ENCODE results near the gene RNF8. TPM values are rescaled to one million over a fixed set of nuclear protein-coding genes. Genes with fewer than 3 reads are reported as not detected.
"Not testable (repeated sequence)": the region's sequence is repeated elsewhere in the genome, so short reads cannot be mapped to it uniquely, and the experiment has no call there.

The RNF8 gene, protein sequence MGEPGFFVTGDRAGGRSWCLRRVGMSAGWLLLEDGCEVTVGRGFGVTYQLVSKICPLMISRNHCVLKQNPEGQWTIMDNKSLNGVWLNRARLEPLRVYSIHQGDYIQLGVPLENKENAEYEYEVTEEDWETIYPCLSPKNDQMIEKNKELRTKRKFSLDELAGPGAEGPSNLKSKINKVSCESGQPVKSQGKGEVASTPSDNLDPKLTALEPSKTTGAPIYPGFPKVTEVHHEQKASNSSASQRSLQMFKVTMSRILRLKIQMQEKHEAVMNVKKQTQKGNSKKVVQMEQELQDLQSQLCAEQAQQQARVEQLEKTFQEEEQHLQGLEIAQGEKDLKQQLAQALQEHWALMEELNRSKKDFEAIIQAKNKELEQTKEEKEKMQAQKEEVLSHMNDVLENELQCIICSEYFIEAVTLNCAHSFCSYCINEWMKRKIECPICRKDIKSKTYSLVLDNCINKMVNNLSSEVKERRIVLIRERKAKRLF
- 16.6 and 23.6 TPM in 2 replicates for total RNA-seq (2014; rRNA removed)
- polyA plus RNA-seq (2012): 12.8 TPM

DNA sequence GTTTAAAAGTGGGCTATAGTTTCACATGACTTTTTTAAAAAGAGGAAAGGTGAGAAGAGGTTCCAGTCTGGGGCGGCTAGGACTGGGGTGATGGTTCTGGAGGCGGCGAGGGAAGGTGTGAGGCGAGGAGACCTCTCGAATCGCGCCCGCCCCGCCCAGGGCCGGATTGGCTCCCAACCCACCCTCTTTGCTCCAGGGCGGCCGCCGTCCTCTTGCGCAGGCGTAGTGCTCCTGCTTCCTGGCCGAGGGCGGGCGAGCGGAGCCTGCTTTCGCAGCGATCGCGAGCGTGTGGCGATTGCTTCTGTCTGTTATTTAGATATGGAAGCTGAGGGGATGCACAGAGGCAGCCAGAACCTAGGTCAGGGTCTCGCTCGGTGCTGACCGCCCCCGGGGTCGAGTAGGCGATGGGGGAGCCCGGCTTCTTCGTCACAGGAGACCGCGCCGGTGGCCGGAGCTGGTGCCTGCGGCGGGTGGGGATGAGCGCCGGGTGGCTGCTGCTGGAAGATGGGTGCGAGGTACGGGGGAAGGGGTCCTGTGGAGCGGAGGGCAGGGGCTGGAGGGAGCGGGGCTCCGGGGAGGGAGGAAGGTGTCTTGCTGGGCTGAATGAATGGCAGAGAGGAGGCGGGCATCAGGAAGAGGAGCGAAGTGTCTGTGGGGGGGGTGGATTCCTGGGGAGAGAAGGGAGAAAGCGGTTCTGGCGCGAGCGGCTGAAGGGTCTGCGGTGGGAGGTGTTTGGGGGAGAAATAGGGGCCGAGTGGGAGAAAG, at the start of gene RNF8:
RNF8 (plus strand) TSS at position 223 of the 765 bp plus-strand sequence; CDS start at position 405, 182 bp downstream.
- DNase-seq (ENCODE audit: low read depth): peak; percentile 79

GRCh38 chr6:37304766-37305165, 49.0 kb upstream of the RNF8 start:
- no peak for DNase-seq (ENCODE audit: low read depth)

GRCh38 chr6:37305841-37306425, 47.9 kb upstream of the RNF8 start:
- no peak for DNase-seq (ENCODE audit: low read depth)

DNA sequence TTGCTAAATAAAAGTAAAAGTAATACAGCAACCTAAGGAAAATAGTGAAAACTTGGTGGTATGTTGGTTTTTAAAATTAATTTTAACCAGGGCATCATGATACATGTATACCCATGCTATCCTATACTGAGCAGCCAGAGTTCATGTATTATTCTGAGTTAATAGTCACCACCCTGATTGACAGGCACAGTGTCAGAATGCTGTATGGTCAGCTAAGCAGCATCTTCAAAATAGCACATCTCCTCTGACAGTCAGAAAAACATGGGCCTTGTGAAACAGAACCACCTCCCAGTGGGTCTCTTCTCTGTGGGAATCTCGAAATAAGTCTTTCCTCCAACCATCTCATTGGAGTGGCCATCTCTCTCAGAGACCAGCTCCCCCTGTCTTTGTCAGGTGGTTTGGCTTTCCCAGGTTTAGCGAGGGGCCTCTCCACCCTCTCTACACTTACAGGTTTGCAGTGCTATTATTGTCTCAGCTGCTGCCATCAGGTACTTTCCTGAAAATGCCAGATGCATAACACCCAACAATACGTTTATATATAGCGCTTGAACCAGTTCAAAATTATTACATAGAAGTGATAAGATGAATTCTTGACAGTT, 47.1 kb upstream of the RNF8 start:
- DNase-seq (ENCODE audit: low read depth): no peak

GRCh38 chr6:37307484-37307883, 46.3 kb upstream of the RNF8 start:
- not testable (repeated sequence) for DNase-seq (ENCODE audit: low read depth)

DNA sequence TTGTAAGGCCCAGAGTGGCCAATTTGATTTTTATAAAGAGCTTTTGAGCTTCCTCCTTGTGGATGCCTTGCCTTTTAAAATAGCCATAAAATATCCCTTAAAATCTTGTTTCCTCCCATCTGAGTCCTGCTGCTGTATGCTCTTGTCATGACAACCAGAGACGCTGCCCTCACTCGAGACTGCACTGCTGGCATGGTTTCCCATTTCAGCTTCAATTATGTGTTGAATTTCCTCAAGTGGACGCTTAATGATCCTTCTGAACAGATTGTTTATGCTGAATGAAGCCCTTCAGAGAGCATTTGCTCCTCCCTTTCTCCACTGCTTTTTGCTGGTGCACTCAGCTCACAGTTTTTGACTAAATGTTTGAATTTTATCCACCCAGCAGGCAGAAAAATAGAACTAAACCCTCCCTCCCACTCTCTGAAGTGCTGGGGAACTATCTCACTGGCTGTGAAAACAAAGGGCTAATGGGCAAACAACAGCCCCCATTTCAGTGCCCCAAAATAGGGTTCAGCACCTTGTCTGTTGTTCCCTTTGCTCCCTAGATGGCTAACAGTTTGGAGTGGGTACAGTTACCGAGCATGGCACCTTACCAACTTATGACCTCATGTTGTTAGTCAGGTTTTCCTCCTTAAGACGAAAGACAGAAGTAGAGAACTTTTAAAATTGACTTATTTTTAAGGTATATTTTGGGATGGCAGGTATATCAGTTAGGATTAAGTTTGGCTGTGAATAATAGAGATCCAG, 45.5 kb upstream of the RNF8 start:
- no peak for DNase-seq (ENCODE audit: low read depth)

DNA sequence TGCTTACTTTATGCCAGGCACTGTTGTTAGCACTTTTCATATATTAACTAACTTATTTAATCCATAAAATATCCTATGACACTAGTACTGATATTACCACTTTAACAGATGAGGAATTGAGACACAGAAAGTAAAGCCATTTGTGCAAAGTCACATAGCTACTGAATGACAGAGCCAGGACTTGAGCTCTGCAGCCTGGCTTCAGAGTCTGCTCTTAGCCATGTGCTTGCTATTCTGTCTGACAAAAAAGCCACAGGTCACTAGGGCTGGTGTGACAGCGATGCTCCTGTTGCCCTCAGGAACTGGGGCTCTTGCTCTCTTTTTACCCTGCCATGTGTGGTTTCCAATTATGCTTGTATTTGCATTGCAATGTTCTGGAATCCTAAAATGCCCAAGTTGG, 44.7 kb upstream of the RNF8 start:
- DNase-seq (ENCODE audit: low read depth): no peak

DNA sequence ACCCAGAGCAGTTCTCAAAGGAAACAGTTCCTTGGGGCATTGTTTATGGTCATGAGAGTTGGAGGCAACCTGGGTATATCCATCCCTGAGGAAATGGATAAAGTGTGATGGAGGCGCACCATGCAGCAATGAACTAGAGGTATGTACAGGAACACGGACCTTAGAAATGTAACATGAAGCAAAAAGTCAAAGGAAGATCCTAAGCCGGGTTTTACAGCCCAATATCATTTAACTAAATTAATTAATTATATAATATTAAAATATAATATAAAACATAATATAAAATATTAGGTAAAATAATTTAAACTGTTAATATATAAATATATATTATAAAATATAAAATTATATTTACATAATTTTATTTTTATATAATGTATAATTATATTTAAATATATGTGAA, 44.1 kb upstream of the RNF8 start:
- no peak for DNase-seq (ENCODE audit: low read depth)

DNA sequence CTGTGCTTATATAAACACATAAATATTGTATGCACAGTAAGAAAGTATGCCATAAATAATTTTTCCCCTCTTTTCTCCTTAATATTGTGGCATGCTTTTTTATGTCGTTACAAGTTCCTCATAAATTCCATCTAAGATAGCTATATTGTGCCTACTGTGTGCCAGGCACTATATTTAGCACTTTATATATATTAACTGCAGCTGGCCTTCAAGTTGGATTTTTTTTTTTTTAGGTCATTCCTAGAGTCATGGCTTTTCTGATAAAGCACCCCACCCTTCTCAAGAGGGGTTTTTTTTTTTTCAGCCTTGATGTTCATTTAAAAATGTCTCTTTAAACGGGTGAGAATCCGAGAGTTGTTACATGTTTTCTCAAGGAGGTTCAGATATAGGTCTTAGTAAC, 42.8 kb upstream of the RNF8 start:
- DNase-seq (ENCODE audit: low read depth): no peak

DNA sequence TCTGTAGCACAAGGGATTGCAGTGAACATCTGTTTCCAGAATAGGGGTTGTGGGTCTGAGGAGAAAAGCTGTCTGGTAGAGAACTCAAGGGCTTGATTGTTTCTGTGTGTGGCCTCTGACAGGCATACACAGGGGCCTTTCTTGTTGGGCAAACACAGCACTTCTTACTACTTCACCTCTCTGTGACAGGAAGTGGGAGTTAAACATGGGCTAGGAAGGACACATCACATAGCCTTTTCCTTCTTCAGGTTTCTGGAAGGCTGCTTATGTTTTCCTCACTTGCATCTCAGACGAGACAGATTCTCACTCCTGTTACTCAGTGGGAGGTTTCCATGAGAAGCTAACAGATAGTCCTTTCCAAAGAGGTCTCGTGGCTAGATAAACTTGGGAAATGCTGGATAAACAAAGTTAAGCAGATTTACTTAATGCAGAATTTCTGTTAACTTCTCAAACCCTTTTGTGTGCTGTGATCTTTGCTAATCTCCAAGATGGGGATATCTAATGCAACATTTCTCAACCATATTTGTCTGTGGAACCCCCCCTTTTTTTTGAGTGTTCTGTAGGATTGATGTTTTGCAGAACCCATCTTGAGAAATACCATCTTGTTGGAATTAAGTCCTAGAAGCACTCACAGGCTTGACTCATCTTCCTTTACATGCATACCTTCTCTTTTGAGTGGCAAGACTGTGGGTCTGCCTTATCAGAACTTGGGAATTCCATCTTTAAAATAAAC, 41.9 kb upstream of the RNF8 start:
- no peak for DNase-seq (ENCODE audit: low read depth)

DNA sequence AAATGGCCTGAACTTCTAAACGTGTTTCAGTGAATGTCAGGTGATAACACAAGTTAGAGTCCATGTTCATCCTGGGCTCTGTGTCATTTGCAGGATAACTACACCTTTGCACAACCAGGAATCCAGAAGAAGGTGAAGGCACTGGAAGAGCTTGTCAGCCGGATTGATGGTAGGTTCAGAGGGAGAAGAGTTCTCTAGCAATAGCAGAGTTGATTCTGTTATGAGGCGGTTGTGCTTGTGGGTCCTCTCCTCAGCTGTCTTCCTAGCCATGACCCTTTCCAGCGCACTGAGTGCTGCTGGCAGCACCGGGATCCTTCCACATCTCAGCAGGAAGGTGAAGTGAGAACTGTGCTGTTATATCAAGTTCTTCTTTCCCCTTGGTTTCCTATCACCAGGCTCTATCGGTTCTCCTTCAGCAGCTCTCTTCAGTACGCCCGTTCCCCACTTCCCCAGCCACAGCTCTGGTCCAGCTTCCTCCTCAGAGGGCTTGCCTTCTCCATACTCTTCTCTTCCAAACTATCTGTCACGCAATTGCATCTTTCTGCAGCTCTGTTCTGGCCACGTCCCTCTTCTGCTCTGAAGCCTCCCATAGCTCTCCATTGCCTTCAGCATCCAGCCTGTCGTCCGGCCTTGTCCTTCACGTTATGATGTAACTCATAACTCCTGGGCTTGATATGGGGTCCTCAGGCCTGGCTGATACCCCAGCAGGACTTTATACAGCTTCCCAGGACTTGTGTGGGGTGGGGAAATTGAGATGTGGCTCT, 39.9 kb upstream of the RNF8 start:
- no peak for DNase-seq (ENCODE audit: low read depth)

DNA sequence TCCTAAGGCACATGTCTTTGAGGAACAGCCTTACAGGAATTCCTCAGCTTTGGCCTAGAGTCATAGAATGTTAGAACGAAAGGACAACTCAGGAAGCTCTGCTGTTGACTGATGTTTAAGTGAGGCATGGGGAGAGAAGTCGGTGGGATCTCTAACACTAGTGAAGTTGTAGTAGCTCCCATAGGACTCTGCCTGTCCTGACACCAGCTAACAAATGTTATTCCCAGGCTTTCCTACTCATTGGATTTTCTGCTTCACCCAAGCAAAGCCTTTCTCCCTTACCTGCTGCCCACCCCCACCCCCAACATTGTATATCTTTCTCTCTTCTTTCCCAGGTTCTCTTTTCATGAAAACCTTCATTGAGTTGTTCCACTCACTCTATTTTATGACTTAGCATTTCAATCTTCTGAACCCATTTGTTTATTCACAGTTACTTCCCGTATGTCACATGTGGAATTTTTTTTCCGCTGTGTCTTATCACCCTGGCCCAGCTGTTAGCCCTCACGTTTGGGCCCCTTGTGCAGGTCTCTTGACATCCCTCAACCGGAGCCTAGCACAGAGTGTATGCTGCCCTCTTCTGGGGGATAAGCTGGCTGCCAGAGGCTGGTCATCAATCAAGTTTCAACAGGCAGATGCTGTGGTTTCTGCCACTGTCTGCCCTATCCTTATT, 39.2 kb upstream of the RNF8 start:
- DNase-seq (ENCODE audit: low read depth): peak; percentile 55

DNA sequence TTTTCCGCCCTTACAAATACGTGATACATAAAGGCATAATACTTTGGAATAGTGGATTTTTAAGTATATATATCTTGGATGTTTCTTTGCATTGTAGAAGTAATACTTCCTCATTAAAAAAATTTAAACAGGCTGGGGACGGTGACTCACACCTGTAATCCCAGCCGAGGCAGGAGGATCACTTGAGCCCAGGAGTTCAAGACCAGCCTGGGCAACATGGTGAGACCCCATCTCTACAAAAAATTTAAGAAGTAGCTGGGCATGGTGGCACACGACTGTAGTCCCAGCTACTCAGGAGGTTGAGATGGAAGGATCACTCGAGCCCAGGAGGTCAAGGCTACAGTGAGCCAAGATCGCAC, 38.6 kb upstream of the RNF8 start:
- DNase-seq (ENCODE audit: low read depth): no peak

- DNase-seq (ENCODE audit: low read depth): no peak
These were observed 37.7 kb upstream of the RNF8 start for GRCh38 chr6:37316071-37316470.

DNA sequence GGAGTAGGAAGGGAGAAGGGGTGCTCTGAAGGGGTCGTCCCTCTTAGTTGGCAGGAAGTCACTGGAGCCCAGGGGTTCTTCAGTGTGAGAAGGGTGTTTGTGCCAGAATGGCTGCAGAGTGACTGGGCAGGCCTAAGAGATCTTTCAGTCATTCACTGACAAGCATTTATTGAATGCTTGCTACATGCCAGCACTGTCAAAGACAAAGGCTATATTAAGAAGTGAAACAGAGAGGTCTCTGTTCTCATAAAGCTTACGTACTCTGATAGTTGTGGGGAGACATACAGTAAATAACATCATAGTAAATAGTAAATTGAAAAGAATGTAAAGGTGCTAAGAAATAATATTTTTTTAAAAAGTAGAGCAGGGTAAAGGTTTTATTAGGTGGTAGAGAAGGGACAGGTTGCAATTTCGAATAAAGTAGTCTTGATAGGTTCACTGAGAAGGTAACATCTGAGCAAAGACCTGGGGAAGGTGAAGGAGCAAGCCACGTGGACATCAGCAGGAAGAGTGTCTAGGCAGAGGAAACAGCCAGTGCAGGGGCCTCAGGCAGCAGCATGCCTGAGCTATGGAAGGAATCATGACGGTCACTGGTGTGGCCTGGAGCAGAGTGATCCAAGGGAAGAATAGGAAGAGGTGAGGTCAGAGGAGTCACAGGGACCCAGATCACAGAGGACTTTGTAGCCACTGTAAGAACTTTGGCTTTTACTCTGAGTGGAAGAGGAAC, 36.3 kb upstream of the RNF8 start:
- no peak for DNase-seq (ENCODE audit: low read depth)

GRCh38 chr6:37319156-37319555, 34.6 kb upstream of the RNF8 start:
- DNase-seq (ENCODE audit: low read depth): no peak

GRCh38 chr6:37319856-37320480, 33.8 kb upstream of the RNF8 start:
- DNase-seq (ENCODE audit: low read depth): no peak

GRCh38 chr6:37320646-37321045, 33.1 kb upstream of the RNF8 start:
- DNase-seq (ENCODE audit: low read depth): no peak
